OCI-LY7 (cell line): ENCODE measurements around the gene XYLT1. TPM values are rescaled to one million over a fixed set of nuclear protein-coding genes. Genes with fewer than 3 reads are reported as not detected.

Experiments used
- BruUV-seq: library from RNA; stranded (reverse); fragments of 400-500 nt; replicated peaks from 2 replicates; lab custom pipeline; 2021; lab: Mats Ljungman, UMichigan
- CTCF ChIA-PET: fragments of 300-600 bp; sonication (Branson Sonifier 250); formaldehyde crosslinking; loops from one replicate; lab custom pipeline; 2022; ENCODE audit warnings: antibody characterized with exemption; ENCODE audit not compliant: unreplicated experiment; lab: Charles Lee
- POLR2A ChIA-PET: fragments of 300-600 bp; sonication (Branson Sonifier 250); formaldehyde crosslinking; loops from one replicate; lab custom pipeline; 2022; ENCODE audit warnings: antibody characterized with exemption; lab: Charles Lee
- DNase-seq: peaks from one replicate; pipeline ENCODE4 v3.0.0-alpha.2; 2015; ENCODE audit warnings: low spot score
- H2AFZ ChIP-seq: fragments of 200-600 bp; sonication (generic), shearing (Covaris generic); 2 replicates; pipeline ENCODE4 v1.6.1; 2014; ENCODE audit warnings: mild to moderate bottlenecking, antibody characterized with exemption, low read length, moderate library complexity
- H3K27ac ChIP-seq: fragments of 200-600 bp; sonication (generic); 2 replicates; pipeline ENCODE4 v1.5.1; 2014; ENCODE audit warnings: mixed run types, low read depth, mild to moderate bottlenecking, moderate library complexity, low read length, inconsistent platforms; ENCODE audit not compliant: poor library complexity, severe bottlenecking
- H3K36me3 ChIP-seq: fragments of 200-600 bp; sonication (generic); 2 replicates; pipeline ENCODE4 v1.6.1; 2014; ENCODE audit warnings: mild to moderate bottlenecking, antibody characterized with exemption, low read length, moderate library complexity, mixed read lengths; ENCODE audit not compliant: insufficient read depth
- H3K4me1 ChIP-seq: fragments of 200-600 bp; sonication (generic); 2 replicates; pipeline ENCODE4 v1.5.1; 2014; ENCODE audit warnings: mild to moderate bottlenecking, low read length; ENCODE audit not compliant: insufficient read depth, poor library complexity, severe bottlenecking
- H3K4me2 ChIP-seq: fragments of 200-600 bp; sonication (generic); 2 replicates; pipeline ENCODE4 v1.6.1; 2014; ENCODE audit warnings: mild to moderate bottlenecking, low read length
- H3K4me3 ChIP-seq: fragments of 200-600 bp; sonication (generic); 2 replicates; pipeline ENCODE4 v1.5.1; 2014; ENCODE audit warnings: mild to moderate bottlenecking, low read depth, low read length; ENCODE audit not compliant: poor library complexity, severe bottlenecking
- H3K79me2 ChIP-seq: fragments of 200-600 bp; sonication (generic); 2 replicates; pipeline ENCODE4 v1.6.1; 2016; ENCODE audit warnings: low read depth, mild to moderate bottlenecking, low read length, moderate library complexity, mixed read lengths; ENCODE audit not compliant: insufficient read depth
- H3K9me2 ChIP-seq: fragments of 200-600 bp; sonication (generic); 2 replicates; pipeline ENCODE4 v1.6.1; 2016; ENCODE audit warnings: mild to moderate bottlenecking, low read length, mixed read lengths; ENCODE audit not compliant: insufficient read depth
- H3K9me3 ChIP-seq: fragments of 200-600 bp; sonication (generic); 2 replicates; pipeline ENCODE4 v1.6.1; 2014; ENCODE audit warnings: mild to moderate bottlenecking, mixed run types, low read length, mixed read lengths
- H4K20me1 ChIP-seq: fragments of 200-600 bp; sonication (generic); 2 replicates; pipeline ENCODE4 v1.6.1; 2014; ENCODE audit warnings: mild to moderate bottlenecking, antibody characterized with exemption, low read length, moderate library complexity, mixed read lengths; ENCODE audit not compliant: insufficient read depth
- CTCF ChIP-seq: fragments of 200-600 bp; sonication (generic); conservative IDR thresholded peaks from 2 replicates; pipeline ENCODE4 v1.5.1; 2014; ENCODE audit warnings: mild to moderate bottlenecking, antibody characterized with exemption, low read length, moderate library complexity, mixed read lengths
- EZH2phosphoT487 ChIP-seq: fragments of 200-600 bp; sonication (generic); IDR thresholded peaks from 2 replicates; pipeline ENCODE4 v1.6.1; 2018; ENCODE audit warnings: low read depth, borderline replicate concordance, mild to moderate bottlenecking, mixed run types, antibody characterized with exemption, low read length, moderate library complexity, mixed read lengths
- intact Hi-C: fragments of 100-400 bp; cut with micrococcal nuclease; formaldehyde crosslinking; loops from one replicate; pipeline ENCODE4 v1.10.0; 2022; ENCODE audit not compliant: unreplicated experiment
- total RNA-seq, 2 experiments: library from RNA; depleted of rRNA in 1 of 2; stranded (reverse); fragments of >200 nt in 1 of 2; shearing (Covaris generic) in 1 of 2; gene quantifications; 2 replicates each; pipeline ENCODE4 v1.2.3, GENCODE V29; 2014 to 2022

The XYLT1 gene
- total RNA-seq, 2 experiments from 2014 or later, result 36.3 to 50.0 TPM

GRCh38 chr16:17362183-17362582 lies 108.6 kb downstream of the XYLT1 start:
- no peak overlapping the region for H2AFZ ChIP-seq
- CTCF ChIA-PET, result no interaction called here
- H3K9me3 ChIP-seq, result no peaks in the 10 kb centered on the region
- H3K4me1 ChIP-seq, result peaks cover 62% of the 10 kb centered on the region
- no TSS peak for BruUV-seq
- TF ChIP-seq EZH2phosphoT487 (no peak), CTCF (no peak)
- peaks cover 17% of the 10 kb centered on the region for H3K36me3 ChIP-seq
- POLR2A ChIA-PET, result no interaction called here
- DNase-seq, result no peak
- no peak overlapping the region for H3K27ac ChIP-seq
- H3K79me2 ChIP-seq, result peaks cover 12% of the 10 kb centered on the region; the same call in 1 of the 2 replicates
- H3K9me2 ChIP-seq, result no peaks in the 10 kb centered on the region
- intact Hi-C loops, result no loop called here
- H4K20me1 ChIP-seq, result no peaks in the 10 kb centered on the region
- H3K4me3 ChIP-seq, result no peak overlapping the region
- H3K4me2 ChIP-seq, result no peak overlapping the region

- Histone ChIP-seq H3K4me1 (peaks cover 48% of the 10 kb centered on the region), H2AFZ (no peak overlapping the region), H3K9me2 (no peaks in the 10 kb centered on the region), H3K9me3 (no peaks in the 10 kb centered on the region), H3K4me2 (no peak overlapping the region), H3K36me3 (peaks cover 28% of the 10 kb centered on the region), H4K20me1 (no peaks in the 10 kb centered on the region), H3K27ac (no peak overlapping the region), H3K4me3 (no peak overlapping the region), H3K79me2 (no peaks in the 10 kb centered on the region)
- BruUV-seq, result no TSS peak
- CTCF ChIA-PET, result interaction anchor here (0.7 kb wide), 1 partner anchor 109 kb away, joined by 4 read pairs; no protein-coding TSS in a partner anchor
- intact Hi-C loops, result no loop called here
- no peak for DNase-seq
- POLR2A ChIA-PET, result interaction anchor here (0.5 to 2.8 kb wide), 2 partner anchors 10 to 105 kb away, joined by 3 to 13 read pairs; no protein-coding TSS in a partner anchor
- TF ChIP-seq EZH2phosphoT487 (no peak), CTCF (no peak)
These were observed 110.1 kb downstream of the XYLT1 start for GRCh38 chr16:17360693-17361122.

- no peak for TF ChIP-seq EZH2phosphoT487
- no peak for TF ChIP-seq CTCF
- Histone ChIP-seq H3K9me2 (no peaks in the 10 kb centered on the region), H3K27ac (no peak overlapping the region), H2AFZ (no peak overlapping the region), H3K4me2 (peak overlapping the region; percentile 23), H4K20me1 (no peaks in the 10 kb centered on the region), H3K4me1 (peaks cover 39% of the 10 kb centered on the region), H3K4me3 (no peak overlapping the region), H3K36me3 (peaks cover 29% of the 10 kb centered on the region), H3K9me3 (no peaks in the 10 kb centered on the region), H3K79me2 (no peaks in the 10 kb centered on the region)
- CTCF ChIA-PET, result interaction anchor here (0.7 to 1.0 kb wide), 2 partner anchors 12 to 110 kb away, joined by 3 to 4 read pairs; no protein-coding TSS in a partner anchor
- intact Hi-C loops, result no loop called here
- DNase-seq, result peak; percentile 33
- no TSS peak for BruUV-seq
- POLR2A ChIA-PET, result interaction anchor here (0.5 to 2.8 kb wide), 3 partner anchors 11 to 105 kb away, joined by 3 to 13 read pairs (median 4); no protein-coding TSS in a partner anchor
These were observed 110.9 kb downstream of the XYLT1 start for GRCh38 chr16:17359788-17360390.
